Transverse colon (tissue), 4 donors: Measurements from ENCODE around the gene ANTXR2. TPM values are rescaled to one million over a fixed set of nuclear protein-coding genes. Genes with fewer than 3 reads are reported as not detected.

ENCODE experiments used
- DNase-seq: peaks from one replicate; pipeline ENCODE4 v3.0.0-alpha.2; 2019
- H3K27ac ChIP-seq, 4 donors: fragments of 200-600 bp; sonication (generic); 2 replicates each; pipeline ENCODE4 v1.5.1; 2016 to 2018; ENCODE audit warnings: inconsistent platforms in 4 of 4
- H3K27me3 ChIP-seq: fragments of 200-600 bp; sonication (generic); 2 replicates; pipeline ENCODE4 v1.5.1; 2017; ENCODE audit warnings: inconsistent platforms
- H3K36me3 ChIP-seq, 4 donors: fragments of 200-600 bp; sonication (generic); 2 replicates each; pipeline ENCODE4 v1.5.1; 2017 to 2019; ENCODE audit warnings: inconsistent platforms in 4 of 4
- H3K4me1 ChIP-seq, 4 donors: fragments of 200-600 bp; sonication (generic); 2 replicates each; pipeline ENCODE4 v1.5.1; 2017 to 2020; ENCODE audit warnings: inconsistent platforms in 4 of 4
- H3K4me3 ChIP-seq, 4 donors: fragments of 200-600 bp; sonication (generic); 1 replicate in 1 of 4; 2 replicates in 3 of 4; pipeline versions ENCODE4 v1.5.1 to v1.6.1; 2017 to 2019; ENCODE audit warnings: inconsistent platforms in 4 of 4
- H3K9me3 ChIP-seq, 2 donors: fragments of 200-600 bp; sonication (generic); 2 replicates each; pipeline ENCODE4 v1.5.1; 2017 to 2019; ENCODE audit warnings: inconsistent platforms in 2 of 2
- CTCF ChIP-seq, 5 experiments: fragments of 200-600 bp in 3 of 5; fragments of 450-650 bp in 2 of 5; sonication (generic) in 3 of 5; IDR thresholded peaks; 1 replicate in 2 of 5; 2 replicates in 3 of 5; pipeline ENCODE4 v1.5.1; 2016 to 2017; ENCODE audit warnings: antibody characterized with exemption in 5 of 5, inconsistent platforms in 3 of 5, mild to moderate bottlenecking in 2 of 5, moderate library complexity in 1 of 5
- EP300 ChIP-seq: sonication (generic); formaldehyde crosslinking; IDR thresholded peaks from one replicate; pipeline ENCODE4 v1.6.1; 2017; ENCODE audit warnings: antibody characterized with exemption, low read depth
- POLR2A ChIP-seq: fragments of 450-650 bp; IDR thresholded peaks from one replicate; pipeline ENCODE4 v1.6.1; 2016; ENCODE audit warnings: antibody characterized with exemption, mild to moderate bottlenecking, moderate library complexity
- POLR2AphosphoS5 ChIP-seq, 3 donors: sonication (generic); formaldehyde crosslinking; IDR thresholded peaks; one replicate each; pipeline ENCODE4 v1.6.1; 2016; ENCODE audit warnings: antibody characterized with exemption in 3 of 3
- WGBS, 2 donors: methylation state at CpG; one replicate each; pipeline ENCODE4 v1.1.5; 2018; ENCODE audit warnings: low coverage in 1 of 2; 5-methylcytosine and 5-hydroxymethylcytosine counted together
- in situ Hi-C, 4 donors: fragments of 200-750 bp; cut with MboI; loops; one replicate each; pipeline versions ENCODE4 v1.15.0 to v1.15.1; 2017; ENCODE audit warnings: low sequenced_read_pairs in 3 of 4, low pct_ligation_motif_present in 1 of 4, low pct_unique_long_range_greater_than_20kb in 1 of 4
- intact Hi-C: fragments of 100-400 bp; cut with DNase I; formaldehyde crosslinking; loops from one replicate; pipeline ENCODE4 v1.15.1; 2023; ENCODE audit warnings: low total_unique reads
- total RNA-seq, 4 donors: library from RNA; depleted of rRNA; stranded (reverse); fragments of >200 nt; gene quantifications; one replicate each; pipeline ENCODE4 v1.1.0, GENCODE V29; 2016

ANTXR2 gene
- total RNA-seq, 4 donors from 2014 or later: 46.8 to 89.8 (median 76.0) TPM

GRCh38 chr4:79949178-79949577 is 123.9 kb downstream of the ANTXR2 start:
- no peaks in the 10 kb centered on the region for H3K9me3 ChIP-seq
- in situ Hi-C loops (no loop called here), intact Hi-C loops (no loop called here)
- 91 to 94% methylated on average over 2 of the region's 2 CpGs for WGBS, 2 donors
- peaks cover 0 to 6% (median 1%) of the 10 kb centered on the region in 4 donors for H3K4me1 ChIP-seq
- no peaks in the 10 kb centered on the region for H3K27me3 ChIP-seq
- H3K4me3 ChIP-seq: no peak overlapping the region
- no peaks in the 10 kb centered on the region for H3K36me3 ChIP-seq
- TF ChIP-seq POLR2A (no peak), POLR2AphosphoS5 (IDR thresholded peaks at IDR 0.05) (no peak), EP300 (no peak), CTCF (IDR thresholded peaks at IDR 0.05) (no peak)
- no peak for DNase-seq
- H3K27ac ChIP-seq: no peak overlapping the region

DNA sequence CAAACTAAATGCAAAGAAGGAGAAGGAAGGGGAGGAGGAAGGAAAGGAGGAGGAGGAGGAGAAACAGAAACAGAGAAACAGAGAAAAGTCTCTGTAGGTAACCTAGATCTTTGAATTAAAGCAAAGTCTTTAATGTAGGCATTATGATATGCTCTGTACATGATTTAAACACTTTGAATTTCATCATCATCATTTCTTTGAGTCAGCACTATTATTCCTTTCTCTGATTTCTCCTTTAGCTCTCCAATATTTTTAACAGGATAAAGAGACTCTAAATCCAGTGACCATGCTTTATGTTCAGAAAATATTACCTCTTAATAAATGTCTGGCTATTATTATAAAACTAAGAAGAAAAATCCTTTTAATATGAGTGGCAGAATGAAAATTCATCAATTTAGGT is 124.3 kb downstream of the ANTXR2 start:
- H3K4me1 ChIP-seq: peaks cover 0 to 6% (median 1%) of the 10 kb centered on the region in 4 donors
- H3K27ac ChIP-seq: no peak overlapping the region
- H3K27me3 ChIP-seq: no peaks in the 10 kb centered on the region
- intact Hi-C loops (no loop called here), in situ Hi-C loops (no loop called here)
- no peak for DNase-seq
- TF ChIP-seq EP300 (no peak), CTCF (IDR thresholded peaks at IDR 0.05) (no peak), POLR2AphosphoS5 (IDR thresholded peaks at IDR 0.05) (no peak), POLR2A (no peak)
- H3K36me3 ChIP-seq: no peaks in the 10 kb centered on the region
- no peak overlapping the region for H3K4me3 ChIP-seq
- H3K9me3 ChIP-seq: no peaks in the 10 kb centered on the region

GRCh38 chr4:79948261-79948660 is 124.8 kb downstream of the ANTXR2 start:
- peaks cover 0 to 6% (median 1%) of the 10 kb centered on the region in 4 donors for H3K4me1 ChIP-seq
- TF ChIP-seq POLR2AphosphoS5 (IDR thresholded peaks at IDR 0.05) (no peak), POLR2A (no peak)
- no peak overlapping the region for H3K4me3 ChIP-seq
- no peak for DNase-seq
- H3K27ac ChIP-seq: no peak overlapping the region
- in situ Hi-C loops: no loop called here
- no peaks in the 10 kb centered on the region for H3K27me3 ChIP-seq
- WGBS, 2 donors: 72 to 74% methylated on average over 3 of the region's 3 CpGs
- intact Hi-C loops: no loop called here
- H3K9me3 ChIP-seq: no peaks in the 10 kb centered on the region
- H3K36me3 ChIP-seq: no peaks in the 10 kb centered on the region

DNA sequence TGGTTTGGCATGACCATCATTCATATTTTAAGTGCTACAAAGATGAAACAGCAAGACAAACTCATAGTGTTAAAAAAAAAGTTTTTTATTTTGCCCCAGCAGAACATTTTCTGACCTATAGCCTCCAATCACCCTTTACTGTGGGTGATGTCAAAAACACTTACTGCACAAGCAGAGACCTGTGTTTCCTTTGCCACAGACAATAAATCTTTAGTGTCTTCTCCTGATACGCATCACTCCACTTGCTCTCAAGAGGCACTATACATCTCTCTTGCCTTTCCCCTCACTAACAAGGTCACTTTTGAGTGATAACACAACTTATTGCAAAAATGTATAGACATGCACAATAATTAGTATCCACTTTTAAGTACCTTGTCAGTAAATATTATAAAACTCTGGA is 125.6 kb downstream of the ANTXR2 start:
- TF ChIP-seq POLR2A (no peak), CTCF (IDR thresholded peaks at IDR 0.05) (no peak), POLR2AphosphoS5 (IDR thresholded peaks at IDR 0.05) (no peak), EP300 (no peak)

GRCh38 chr4:79935274-79935673 is 137.8 kb downstream of the ANTXR2 start:
- no peak for TF ChIP-seq CTCF (IDR thresholded peaks at IDR 0.05)
- TF ChIP-seq EP300: no peak
- no peak for TF ChIP-seq POLR2A
- intact Hi-C loops (no loop called here), in situ Hi-C loops (no loop called here)
- Histone ChIP-seq H3K4me3 (no peak overlapping the region), H3K4me1 (peaks cover 0 to 7% (median 0%) of the 10 kb centered on the region in 4 donors), H3K27ac (no peak overlapping the region), H3K36me3 (no peaks in the 10 kb centered on the region), H3K9me3 (no peaks in the 10 kb centered on the region), H3K27me3 (no peaks in the 10 kb centered on the region)
- no peak for DNase-seq
- WGBS, 2 donors: 58 to 67% methylated on average over 1 of the region's 1 CpG

More for the DNA sequence above, 125.6 kb downstream of the ANTXR2 start:
- 87 to 100% methylated on average over 1 of the region's 1 CpG for WGBS, 2 donors
- H3K4me3 ChIP-seq: no peak overlapping the region
- H3K4me1 ChIP-seq: peaks cover 0 to 6% (median 1%) of the 10 kb centered on the region in 4 donors
- DNase-seq: no peak
- no peak overlapping the region for H3K27ac ChIP-seq
- no peaks in the 10 kb centered on the region for H3K36me3 ChIP-seq
- intact Hi-C loops (no loop called here), in situ Hi-C loops (no loop called here)
- H3K9me3 ChIP-seq: no peaks in the 10 kb centered on the region
- H3K27me3 ChIP-seq: no peaks in the 10 kb centered on the region
